CD14-positive monocyte (primary cell): ENCODE results near the gene LRBA. TPM values are rescaled to one million over a fixed set of nuclear protein-coding genes. Genes with fewer than 3 reads are reported as not detected.

ENCODE experiments used
- DNase-seq, 3 donors: peaks; one replicate each; pipeline ENCODE4 v3.0.0-alpha.2; 2011 to 2022
- H2AFZ ChIP-seq: 2 replicates; pipeline ENCODE4 v1.6.0; 2012; ENCODE audit warnings: mild to moderate bottlenecking, low read depth, low read length, inconsistent platforms; ENCODE audit not compliant: insufficient read depth, poor library complexity, severe bottlenecking
- H3K27ac ChIP-seq, 2 donors: 1 replicate in 1 of 2; 2 replicates in 1 of 2; pipeline ENCODE4 v1.5.1; 2012 to 2013; ENCODE audit warnings: low read length in 2 of 2, control low read depth in 1 of 2, inconsistent platforms in 1 of 2, low read depth in 1 of 2, mild to moderate bottlenecking in 1 of 2
- H3K27me3 ChIP-seq, 2 donors: one replicate each; pipeline versions ENCODE4 v1.6.0 to v1.6.1; 2011 to 2013; ENCODE audit warnings: low read length in 2 of 2; ENCODE audit not compliant: control insufficient read depth in 2 of 2, insufficient read depth in 2 of 2
- H3K36me3 ChIP-seq, 2 donors: replicated peaks in 1 of 2; 1 replicate in 1 of 2; 2 replicates in 1 of 2; pipeline versions ENCODE4 v1.5.1 to v1.6.1; 2012 to 2013; ENCODE audit warnings: low read length in 2 of 2, control low read depth in 1 of 2, inconsistent platforms in 1 of 2, mild to moderate bottlenecking in 1 of 2; ENCODE audit not compliant: insufficient read depth in 2 of 2, control insufficient read depth in 1 of 2
- H3K4me1 ChIP-seq, 2 donors: 1 replicate in 1 of 2; 2 replicates in 1 of 2; pipeline versions ENCODE4 v1.5.1 to v1.6.1; 2012 to 2013; ENCODE audit warnings: low read length in 2 of 2, control low read depth in 1 of 2, inconsistent platforms in 1 of 2, mild to moderate bottlenecking in 1 of 2, moderate library complexity in 1 of 2; ENCODE audit not compliant: insufficient read depth in 2 of 2, control insufficient read depth in 1 of 2
- H3K4me2 ChIP-seq: replicated peaks from 2 replicates; pipeline ENCODE3; 2012; ENCODE audit warnings: low read length, moderate library complexity, mild to moderate bottlenecking; ENCODE audit not compliant: poor library complexity, severe bottlenecking; ENCODE audit errors: extremely low read depth
- H3K4me3 ChIP-seq, 3 experiments: fragments of 200-600 bp in 1 of 3; sonication (generic) in 1 of 3; replicated peaks in 1 of 3; 1 replicate in 2 of 3; 2 replicates in 1 of 3; pipeline ENCODE4 v1.5.1; 2011 to 2013; ENCODE audit warnings: low read length in 3 of 3, mild to moderate bottlenecking in 3 of 3, control low read depth in 2 of 3, low read depth in 2 of 3, inconsistent platforms in 1 of 3, moderate library complexity in 1 of 3
- H3K79me2 ChIP-seq: 2 replicates; pipeline ENCODE4 v1.6.0; 2012; ENCODE audit warnings: mild to moderate bottlenecking, control low read depth, inconsistent platforms, low read length, moderate library complexity; ENCODE audit not compliant: insufficient read depth
- H3K9ac ChIP-seq: 2 replicates; pipeline ENCODE4 v1.6.0; 2017; ENCODE audit warnings: low read length, mild to moderate bottlenecking; ENCODE audit not compliant: insufficient read depth, poor library complexity, severe bottlenecking
- H3K9me3 ChIP-seq, 2 donors: replicated peaks in 1 of 2; 1 replicate in 1 of 2; 2 replicates in 1 of 2; pipeline versions ENCODE4 v1.5.1 to v1.6.1; 2012 to 2013; ENCODE audit warnings: low read length in 2 of 2, control low read depth in 1 of 2; ENCODE audit not compliant: control insufficient read depth in 1 of 2, insufficient read depth in 1 of 2
- H4K20me1 ChIP-seq: 2 replicates; pipeline ENCODE4 v1.6.0; 2012; ENCODE audit warnings: mild to moderate bottlenecking, low read length, control low read depth, moderate library complexity; ENCODE audit not compliant: insufficient read depth
- H3K27ac Mint-ChIP-seq, 7 donors: one replicate each; pipeline ENCODE4 v1.8.0; 2020; ENCODE audit warnings: mild to moderate bottlenecking in 7 of 7, mixed read lengths in 7 of 7, moderate library complexity in 6 of 7, inconsistent platforms in 2 of 7
- H3K27me3 Mint-ChIP-seq, 3 donors: one replicate each; pipeline ENCODE4 v1.8.0; 2021 to 2022; ENCODE audit warnings: low read depth in 3 of 3, mild to moderate bottlenecking in 3 of 3, mixed read lengths in 3 of 3, moderate library complexity in 3 of 3, inconsistent platforms in 1 of 3
- H3K36me3 Mint-ChIP-seq, 2 donors: one replicate each; pipeline ENCODE4 v1.8.0; 2020; ENCODE audit warnings: mixed read lengths in 2 of 2, inconsistent platforms in 1 of 2, mild to moderate bottlenecking in 1 of 2
- H3K4me1 Mint-ChIP-seq: one replicate; pipeline ENCODE4 v1.8.0; 2020; ENCODE audit warnings: mild to moderate bottlenecking, mixed read lengths
- H3K4me3 Mint-ChIP-seq, 2 donors: one replicate each; pipeline ENCODE4 v1.8.0; 2020; ENCODE audit warnings: mild to moderate bottlenecking in 2 of 2, mixed read lengths in 2 of 2, moderate library complexity in 1 of 2
- H3K9me3 Mint-ChIP-seq, 7 donors: one replicate each; pipeline ENCODE4 v1.8.0; 2020 to 2022; ENCODE audit warnings: mixed read lengths in 7 of 7, mild to moderate bottlenecking in 6 of 7, moderate library complexity in 6 of 7, inconsistent platforms in 2 of 7
- WGBS: methylation state at CpG from one replicate; pipeline ENCODE4 v1.1.5; 2013; ENCODE audit warnings: missing lambda C conversion rate; ENCODE audit not compliant: insufficient coverage; 5-methylcytosine and 5-hydroxymethylcytosine counted together
- intact Hi-C, 2 donors: fragments of 100-400 bp; cut with micrococcal nuclease; formaldehyde crosslinking; loops; one replicate each; pipeline versions ENCODE4 v1.15.0 to v1.15.1; 2023
- polyA plus RNA-seq, 3 donors: library from polyadenylated mRNA; depleted of rRNA in 1 of 3; unstranded in 2 of 3; stranded (reverse) in 1 of 3; fragments of 300-500 nt in 2 of 3; fragments of >200 nt in 1 of 3; fragmentation: Illumina TruSeq in 2 of 3; gene quantifications; 1 replicate in 2 of 3; 2 replicates in 1 of 3; pipeline ENCODE4 v1.2.3, GENCODE V29; 2012 to 2021
- TF ChIP-seq, protein P1 (sequence below): fragments of 200-600 bp; IDR thresholded peaks from one replicate; pipeline ENCODE4 v1.8.0; 2022; ENCODE audit warnings: antibody characterized with exemption, mild to moderate bottlenecking

LRBA gene
- polyA plus RNA-seq, 3 donors = 1.5 to 5.5 (median 4.4) TPM

DNA sequence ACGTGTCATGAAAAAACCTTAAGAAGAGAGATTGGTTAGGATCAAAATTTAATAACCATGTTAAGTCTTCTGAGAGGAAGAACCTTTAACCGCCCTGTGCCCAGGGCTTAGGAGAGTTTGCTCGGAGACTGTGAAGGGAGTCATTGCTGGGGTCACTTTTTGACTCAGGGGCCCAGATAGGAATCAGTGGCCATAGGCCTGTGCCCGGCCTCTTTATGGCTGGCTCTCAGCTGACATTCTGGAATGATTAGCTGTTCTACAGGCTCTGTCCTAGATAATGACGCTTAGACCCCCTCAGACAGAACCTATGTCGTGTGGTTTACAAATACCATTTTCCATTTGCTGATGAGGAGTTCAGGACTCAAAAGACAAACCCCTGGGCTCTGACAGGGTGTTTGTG is 762.8 kb downstream of the LRBA start:
- H3K27me3 Mint-ChIP-seq = peaks cover 0 to 6% (median 1%) of the 10 kb centered on the region in 3 donors
- no peak overlapping the region for H3K4me3 Mint-ChIP-seq
- WGBS = 96% methylated on average over 6 of the region's 6 CpGs
- TF ChIP-seq, protein P1, sequence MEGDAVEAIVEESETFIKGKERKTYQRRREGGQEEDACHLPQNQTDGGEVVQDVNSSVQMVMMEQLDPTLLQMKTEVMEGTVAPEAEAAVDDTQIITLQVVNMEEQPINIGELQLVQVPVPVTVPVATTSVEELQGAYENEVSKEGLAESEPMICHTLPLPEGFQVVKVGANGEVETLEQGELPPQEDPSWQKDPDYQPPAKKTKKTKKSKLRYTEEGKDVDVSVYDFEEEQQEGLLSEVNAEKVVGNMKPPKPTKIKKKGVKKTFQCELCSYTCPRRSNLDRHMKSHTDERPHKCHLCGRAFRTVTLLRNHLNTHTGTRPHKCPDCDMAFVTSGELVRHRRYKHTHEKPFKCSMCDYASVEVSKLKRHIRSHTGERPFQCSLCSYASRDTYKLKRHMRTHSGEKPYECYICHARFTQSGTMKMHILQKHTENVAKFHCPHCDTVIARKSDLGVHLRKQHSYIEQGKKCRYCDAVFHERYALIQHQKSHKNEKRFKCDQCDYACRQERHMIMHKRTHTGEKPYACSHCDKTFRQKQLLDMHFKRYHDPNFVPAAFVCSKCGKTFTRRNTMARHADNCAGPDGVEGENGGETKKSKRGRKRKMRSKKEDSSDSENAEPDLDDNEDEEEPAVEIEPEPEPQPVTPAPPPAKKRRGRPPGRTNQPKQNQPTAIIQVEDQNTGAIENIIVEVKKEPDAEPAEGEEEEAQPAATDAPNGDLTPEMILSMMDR = no peak
- Histone ChIP-seq H3K27me3 (no peaks in the 10 kb centered on the region), H3K4me3 (no peak overlapping the region), H3K27ac (no peak overlapping the region), H3K4me2 (no peak overlapping the region), H3K9ac (no peak overlapping the region), H3K4me1 (no peaks in the 10 kb centered on the region), H3K79me2 (no peaks in the 10 kb centered on the region), H3K36me3 (no peaks in the 10 kb centered on the region), H3K9me3 (no peaks in the 10 kb centered on the region), H4K20me1 (no peaks in the 10 kb centered on the region), H2AFZ (no peak overlapping the region)
- no peak overlapping the region for H3K27ac Mint-ChIP-seq
- no peaks in the 10 kb centered on the region for H3K36me3 Mint-ChIP-seq
- DNase-seq = no peak
- intact Hi-C loops = no loop called here
- H3K4me1 Mint-ChIP-seq = peaks cover 7% of the 10 kb centered on the region
- H3K9me3 Mint-ChIP-seq = peaks cover 0 to 3% (median 2%) of the 10 kb centered on the region in 7 donors

DNA sequence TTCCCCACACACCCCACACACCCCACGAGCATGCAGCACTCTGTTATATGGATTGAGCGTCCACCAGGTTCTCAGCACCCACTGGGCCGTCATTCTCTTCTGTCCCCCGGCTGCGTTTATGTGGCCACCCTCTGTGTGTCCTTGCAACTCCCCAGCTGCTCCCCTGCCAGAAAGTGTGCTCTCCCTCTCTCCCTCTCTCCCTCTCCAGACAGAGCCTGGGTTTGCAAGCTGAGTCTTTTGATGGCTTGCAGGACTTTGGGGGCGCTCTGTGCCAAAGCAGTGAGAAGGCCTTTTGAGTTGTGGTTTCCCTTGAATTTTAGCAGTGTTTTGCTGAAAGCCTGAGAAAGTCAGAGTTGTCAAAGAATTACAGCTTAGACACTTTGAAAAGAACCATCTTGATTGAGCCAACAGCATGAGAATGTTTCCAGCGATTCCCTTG is 763.3 kb downstream of the LRBA start:
- intact Hi-C loops = no loop called here
- H3K4me1 ChIP-seq = no peaks in the 10 kb centered on the region
- Mint-ChIP-seq H3K27ac (no peak overlapping the region), H3K27me3 (peaks cover 0 to 6% (median 1%) of the 10 kb centered on the region in 3 donors), H3K4me1 (peaks cover 4% of the 10 kb centered on the region), H3K9me3 (peaks cover 0 to 3% (median 2%) of the 10 kb centered on the region in 7 donors), H3K36me3 (no peaks in the 10 kb centered on the region), H3K4me3 (no peak overlapping the region)
- H3K4me2 ChIP-seq = no peak overlapping the region
- H3K4me3 ChIP-seq = no peak overlapping the region
- no peak overlapping the region for H2AFZ ChIP-seq
- H3K36me3 ChIP-seq = no peaks in the 10 kb centered on the region
- H3K27me3 ChIP-seq = no peaks in the 10 kb centered on the region
- TF ChIP-seq, protein P1 = no peak
- no peaks in the 10 kb centered on the region for H3K9me3 ChIP-seq
- no peaks in the 10 kb centered on the region for H3K79me2 ChIP-seq
- H3K27ac ChIP-seq = no peak overlapping the region
- no peaks in the 10 kb centered on the region for H4K20me1 ChIP-seq
- no peak overlapping the region for H3K9ac ChIP-seq
- DNase-seq = no peak
- 98% methylated on average over 6 of the region's 7 CpGs for WGBS
